Lower leg skin (tissue), 4 donors: ENCODE measurements around the gene RABEPK. TPM values are rescaled to one million over a fixed set of nuclear protein-coding genes. Genes with fewer than 3 reads are reported as not detected.
"Not testable (repeated sequence)": the region's sequence is repeated elsewhere in the genome, so short reads cannot be mapped to it uniquely, and the experiment has no call there.

Source experiments
- DNase-seq, 2 donors: peaks; one replicate each; pipeline ENCODE4 v3.0.0-alpha.2; 2019; ENCODE audit warnings: low spot score in 2 of 2
- H3K4me3 ChIP-seq: fragments of 200-600 bp; sonication (generic); 2 replicates; pipeline ENCODE4 v1.5.1; 2017; ENCODE audit warnings: mild to moderate bottlenecking, low read depth; ENCODE audit not compliant: poor library complexity, severe bottlenecking
- CTCF ChIP-seq, 3 donors: fragments of 450-650 bp; IDR thresholded peaks; one replicate each; pipeline ENCODE4 v1.5.1; 2016; ENCODE audit warnings: antibody characterized with exemption in 3 of 3, mild to moderate bottlenecking in 3 of 3, moderate library complexity in 2 of 3
- POLR2A ChIP-seq, 2 donors: fragments of 450-650 bp; IDR thresholded peaks; one replicate each; pipeline ENCODE4 v1.6.1; 2016 to 2017; ENCODE audit warnings: antibody characterized with exemption in 2 of 2, mild to moderate bottlenecking in 1 of 2, moderate library complexity in 1 of 2
- WGBS, 2 donors: methylation state at CpG; one replicate each; pipeline ENCODE4 v1.1.5; 2018; 5-methylcytosine and 5-hydroxymethylcytosine counted together
- intact Hi-C: fragments of 100-400 bp; cut with DNase I; formaldehyde crosslinking; loops from one replicate; pipeline ENCODE4 v1.15.0; 2023; ENCODE audit warnings: low total_unique reads
- total RNA-seq, 4 donors: library from RNA; depleted of rRNA; stranded (reverse); fragments of >200 nt; gene quantifications; one replicate each; pipeline ENCODE4 v1.1.0, GENCODE V29; 2016

The RABEPK gene
- total RNA-seq, 4 donors from 2014 or later, result 12.3 to 17.9 (median 14.1) TPM

- peak within 1 kb of the TSS; percentile 99 for H3K4me3 ChIP-seq
- TF ChIP-seq POLR2A (IDR thresholded peaks at IDR 0.05), result peak in 1 of 2 donors; percentile 56
- TF ChIP-seq CTCF (IDR thresholded peaks at IDR 0.05), result peak in 1 of 3 donors; percentile 65
- intact Hi-C loops, result no loop called here
- 0% methylated on average over 62 to 64 of the region's 82 CpGs for WGBS, 2 donors
- peak; percentile 95 to 99 for DNase-seq
These were observed 10.7 kb upstream of the RABEPK start, which contains the start of gene PPP6C for GRCh38 chr9:125189361-125190289. Gene PPP6C, minus strand, starts transcription at chr9:125189803. Its CDS starts 85 bp downstream, at chr9:125189718.

- peak overlapping the region; percentile 99 for H3K4me3 ChIP-seq
- TF ChIP-seq POLR2A (IDR thresholded peaks at IDR 0.05) (no peak), CTCF (IDR thresholded peaks at IDR 0.05) (no peak)
- WGBS, 2 donors, result 42 to 44% methylated on average over 14 of the region's 14 CpGs
- no peak for DNase-seq
- intact Hi-C loops, result no loop called here
These were observed 10.0 kb upstream of the RABEPK start for GRCh38 chr9:125190361-125190801.

GRCh38 chr9:125194466-125194865 is 5.9 kb upstream of the RABEPK start:
- DNase-seq, intact Hi-C loops, H3K4me3 ChIP-seq: not testable (repeated sequence)
- WGBS, 2 donors, result 79 to 95% methylated on average over 5 of the region's 5 CpGs

- H3K4me3 ChIP-seq, DNase-seq, intact Hi-C loops: not testable (repeated sequence)
- WGBS, 2 donors, result 79 to 89% methylated on average over 1 of the region's 1 CpG
These were observed 4.8 kb upstream of the RABEPK start for GRCh38 chr9:125195591-125195990.

GRCh38 chr9:125202846-125203618 is 2.7 kb downstream of the RABEPK start:
- TF ChIP-seq CTCF (IDR thresholded peaks at IDR 0.05) (no peak), POLR2A (IDR thresholded peaks at IDR 0.05) (no peak)
- DNase-seq, result no peak
- intact Hi-C loops, result no loop called here
- no peak overlapping the region for H3K4me3 ChIP-seq
- 88 to 94% methylated on average over 1 of the region's 1 CpG for WGBS, 2 donors

GRCh38 chr9:125204477-125204876 is 4.1 kb downstream of the RABEPK start:
- H3K4me3 ChIP-seq, result no peak overlapping the region
- DNase-seq, result no peak
- intact Hi-C loops, result no loop called here
- TF ChIP-seq CTCF (IDR thresholded peaks at IDR 0.05) (no peak), POLR2A (IDR thresholded peaks at IDR 0.05) (no peak)
- WGBS, 2 donors, result 98 to 100% methylated on average over 3 of the region's 3 CpGs
